Keratinocyte (primary cell): ENCODE data around the gene CCDC116.
"Not testable (repeated sequence)": the region's sequence is repeated elsewhere in the genome, so short reads cannot be mapped to it uniquely, and the experiment has no call there.

Experiments used
- CTCF ChIP-seq, 3 experiments: IDR thresholded peaks in 1 of 3; conservative IDR thresholded peaks in 1 of 3; optimal IDR thresholded peaks in 1 of 3; 2 replicates in 2 of 3; 3 replicates in 1 of 3; pipeline versions ENCODE3 to v1.5.1; 2011; ENCODE audit warnings: low read length in 3 of 3, mild to moderate bottlenecking in 3 of 3, moderate library complexity in 2 of 3, control low read depth in 1 of 3, inconsistent platforms in 1 of 3; ENCODE audit not compliant: insufficient read depth in 2 of 3; ENCODE audit errors: extremely low read depth in 1 of 3
- EZH2 ChIP-seq: IDR thresholded peaks from one replicate; pipeline ENCODE4 v1.6.1; 2012; ENCODE audit warnings: inconsistent platforms, mild to moderate bottlenecking, low read length, moderate library complexity

- TF ChIP-seq CTCF (optimal IDR thresholded peaks at IDR 0.05 in 1 of 3, IDR thresholded peaks at IDR 0.05 in 1 of 3, conservative IDR thresholded peaks at IDR 0.05 in 1 of 3; ENCODE audit: extremely low read depth in 1 of 3, insufficient read depth in 2 of 3, low read length in 3 of 3); EZH2: not testable (repeated sequence)
These were observed 13.0 kb downstream of the CCDC116 start for GRCh38 chr22:21645513-21645912.
